ENCODE measurements around the gene FNDC10.

DNA sequence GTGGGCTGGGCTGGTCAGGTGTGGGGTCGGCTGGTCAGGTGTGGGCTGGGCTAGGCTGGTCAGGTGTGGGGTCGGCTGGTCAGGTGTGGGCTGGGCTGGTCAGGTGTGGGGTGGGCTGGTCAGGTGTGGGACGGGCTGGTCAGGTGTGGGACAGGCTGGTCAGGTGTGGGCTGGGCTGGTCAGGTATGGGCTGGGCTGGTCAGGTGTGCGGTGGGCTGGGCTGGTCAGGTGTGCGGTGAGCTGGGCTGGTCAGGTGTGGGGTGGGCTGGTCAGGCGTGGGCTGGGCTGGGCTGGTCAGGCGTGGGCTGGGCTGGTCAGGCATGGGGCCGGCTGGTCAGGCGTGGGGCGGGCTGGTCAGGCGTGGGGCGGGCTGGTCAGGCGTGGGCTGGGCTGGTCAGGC, 6.3 kb upstream of the FNDC10 start:
- TF ChIP-seq, protein P1, sequence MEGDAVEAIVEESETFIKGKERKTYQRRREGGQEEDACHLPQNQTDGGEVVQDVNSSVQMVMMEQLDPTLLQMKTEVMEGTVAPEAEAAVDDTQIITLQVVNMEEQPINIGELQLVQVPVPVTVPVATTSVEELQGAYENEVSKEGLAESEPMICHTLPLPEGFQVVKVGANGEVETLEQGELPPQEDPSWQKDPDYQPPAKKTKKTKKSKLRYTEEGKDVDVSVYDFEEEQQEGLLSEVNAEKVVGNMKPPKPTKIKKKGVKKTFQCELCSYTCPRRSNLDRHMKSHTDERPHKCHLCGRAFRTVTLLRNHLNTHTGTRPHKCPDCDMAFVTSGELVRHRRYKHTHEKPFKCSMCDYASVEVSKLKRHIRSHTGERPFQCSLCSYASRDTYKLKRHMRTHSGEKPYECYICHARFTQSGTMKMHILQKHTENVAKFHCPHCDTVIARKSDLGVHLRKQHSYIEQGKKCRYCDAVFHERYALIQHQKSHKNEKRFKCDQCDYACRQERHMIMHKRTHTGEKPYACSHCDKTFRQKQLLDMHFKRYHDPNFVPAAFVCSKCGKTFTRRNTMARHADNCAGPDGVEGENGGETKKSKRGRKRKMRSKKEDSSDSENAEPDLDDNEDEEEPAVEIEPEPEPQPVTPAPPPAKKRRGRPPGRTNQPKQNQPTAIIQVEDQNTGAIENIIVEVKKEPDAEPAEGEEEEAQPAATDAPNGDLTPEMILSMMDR (IDR thresholded peaks at IDR 0.05; ENCODE audit: insufficient read depth, low read depth, low read length), result no peak
- TF ChIP-seq EZH2 (IDR thresholded peaks at IDR 0.05; ENCODE audit: insufficient read depth, low read length), result no peak
